Activated CD8-positive, alpha-beta T cell treated with anti-CD3 and anti-CD28 coated beads for 36 hours (primary cell): ENCODE results near the gene ATP2B2. TPM values are rescaled to one million over a fixed set of nuclear protein-coding genes. Genes with fewer than 3 reads are reported as not detected.

Source experiments
- ATAC-seq: fragments of 200-7000 bp; cut with Tn5 transposase; one replicate; pipeline ENCODE4 v1.10.0; 2021; ENCODE audit warnings: mild to moderate bottlenecking, moderate library complexity
- CTCF ChIA-PET: fragments of 350-600 bp; sonication (Branson Sonifier 250); formaldehyde crosslinking; loops from one replicate; lab custom pipeline; 2021; ENCODE audit warnings: antibody characterized with exemption; lab: Charles Lee
- POLR2A ChIA-PET: fragments of 350-600 bp; sonication (Branson Sonifier 250); formaldehyde crosslinking; loops from one replicate; lab custom pipeline; 2021; ENCODE audit warnings: antibody characterized with exemption; lab: Charles Lee
- DNase-seq: peaks from one replicate; pipeline ENCODE4 v3.0.0-alpha.2; 2020
- H3K27ac Mint-ChIP-seq: one replicate; pipeline ENCODE4 v1.8.0; 2021; ENCODE audit warnings: mild to moderate bottlenecking, mixed read lengths
- H3K27me3 Mint-ChIP-seq: one replicate; pipeline ENCODE4 v1.8.0; 2021; ENCODE audit warnings: mixed read lengths
- H3K36me3 Mint-ChIP-seq: one replicate; pipeline ENCODE4 v1.8.0; 2021; ENCODE audit warnings: low read depth, mixed read lengths
- H3K4me1 Mint-ChIP-seq: one replicate; pipeline ENCODE4 v1.8.0; 2021; ENCODE audit warnings: low read depth, mixed read lengths
- H3K4me3 Mint-ChIP-seq: one replicate; pipeline ENCODE4 v1.8.0; 2021; ENCODE audit warnings: mild to moderate bottlenecking, moderate library complexity, mixed read lengths
- H3K9me3 Mint-ChIP-seq: one replicate; pipeline ENCODE4 v1.8.0; 2021; ENCODE audit warnings: mixed read lengths
- CTCF ChIP-seq: fragments of 200-600 bp; IDR thresholded peaks from one replicate; pipeline ENCODE4 v1.8.0; 2022; ENCODE audit warnings: antibody characterized with exemption, mild to moderate bottlenecking
- intact Hi-C: fragments of 100-400 bp; cut with micrococcal nuclease; formaldehyde crosslinking; loops from one replicate; pipeline ENCODE4 v1.10.0; 2022
- total RNA-seq, 2 experiments: library from RNA; stranded (reverse); gene quantifications; one replicate each; pipeline ENCODE4 v1.2.3, GENCODE V29; 2021

Gene ATP2B2
- total RNA-seq, 2 experiments from 2014 or later, result not detected

GRCh38 chr3:10494180-10494579, 11.2 kb downstream of the ATP2B2 start:
- no peak for ATAC-seq
- CTCF ChIA-PET, result no interaction called here
- Mint-ChIP-seq H3K9me3 (no peaks in the 10 kb centered on the region), H3K27ac (no peak overlapping the region), H3K4me3 (no peak overlapping the region), H3K4me1 (no peaks in the 10 kb centered on the region), H3K27me3 (no peaks in the 10 kb centered on the region), H3K36me3 (no peaks in the 10 kb centered on the region)
- no peak for TF ChIP-seq CTCF
- intact Hi-C loops, result no loop called here
- no peak for DNase-seq
- POLR2A ChIA-PET, result no interaction called here

- H3K27me3 Mint-ChIP-seq, result no peaks in the 10 kb centered on the region
- TF ChIP-seq CTCF, result no peak
- H3K4me3 Mint-ChIP-seq, result no peak overlapping the region
- POLR2A ChIA-PET, result no interaction called here
- H3K4me1 Mint-ChIP-seq, result no peaks in the 10 kb centered on the region
- CTCF ChIA-PET, result no interaction called here
- ATAC-seq (no peak), DNase-seq (no peak)
- H3K27ac Mint-ChIP-seq, result no peak overlapping the region
- no peaks in the 10 kb centered on the region for H3K36me3 Mint-ChIP-seq
- intact Hi-C loops, result no loop called here
- H3K9me3 Mint-ChIP-seq, result no peaks in the 10 kb centered on the region
Observed at GRCh38 chr3:10493202-10493589, 12.2 kb downstream of the ATP2B2 start.

GRCh38 chr3:10492364-10493201, 12.8 kb downstream of the ATP2B2 start:
- CTCF ChIA-PET, result no interaction called here
- no peaks in the 10 kb centered on the region for H3K9me3 Mint-ChIP-seq
- no peak overlapping the region for H3K4me3 Mint-ChIP-seq
- ATAC-seq (no peak), DNase-seq (no peak)
- TF ChIP-seq CTCF, result no peak
- POLR2A ChIA-PET, result no interaction called here
- H3K4me1 Mint-ChIP-seq, result no peaks in the 10 kb centered on the region
- H3K27ac Mint-ChIP-seq, result no peak overlapping the region
- H3K36me3 Mint-ChIP-seq, result no peaks in the 10 kb centered on the region
- intact Hi-C loops, result no loop called here
- H3K27me3 Mint-ChIP-seq, result no peaks in the 10 kb centered on the region

GRCh38 chr3:10489746-10490483, 15.5 kb downstream of the ATP2B2 start:
- no peaks in the 10 kb centered on the region for H3K36me3 Mint-ChIP-seq
- no peak overlapping the region for H3K27ac Mint-ChIP-seq
- H3K9me3 Mint-ChIP-seq, result no peaks in the 10 kb centered on the region
- no peak for ATAC-seq
- no peak for TF ChIP-seq CTCF
- intact Hi-C loops, result no loop called here
- ChIA-PET POLR2A (interaction anchor here (0.5 kb wide), 1 partner anchor 108 kb away, joined by 3 read pairs; no protein-coding TSS in a partner anchor), CTCF (no interaction called here)
- no peaks in the 10 kb centered on the region for H3K4me1 Mint-ChIP-seq
- no peak overlapping the region for H3K4me3 Mint-ChIP-seq
- no peak for DNase-seq
- H3K27me3 Mint-ChIP-seq, result no peaks in the 10 kb centered on the region
